Astrocyte of the spinal cord (primary cell): ENCODE data around the gene ERC1.

ENCODE experiments used
- DNase-seq: peaks from one replicate; pipeline ENCODE4 v3.0.0; 2011; ENCODE audit warnings: low read depth, low spot score
- H3K4me3 ChIP-seq: 2 replicates; pipeline ENCODE4 v1.5.1; 2011; ENCODE audit warnings: low read depth, mild to moderate bottlenecking, low read length, moderate library complexity
- in situ Hi-C: cut with HindIII; loops from 2 replicates; pipeline ENCODE4 v1.10.0; 2017; ENCODE audit warnings: low sequenced_read_pairs
- TF ChIP-seq, protein P1 (sequence below): IDR thresholded peaks from 2 replicates; pipeline ENCODE4 v1.5.1; 2012; ENCODE audit warnings: low read depth, mild to moderate bottlenecking, low read length, inconsistent platforms

The ERC1 gene

GRCh38 chr12:1343422-1343821, 352.4 kb downstream of the ERC1 start:
- no peak overlapping the region for H3K4me3 ChIP-seq
- TF ChIP-seq, protein P1, sequence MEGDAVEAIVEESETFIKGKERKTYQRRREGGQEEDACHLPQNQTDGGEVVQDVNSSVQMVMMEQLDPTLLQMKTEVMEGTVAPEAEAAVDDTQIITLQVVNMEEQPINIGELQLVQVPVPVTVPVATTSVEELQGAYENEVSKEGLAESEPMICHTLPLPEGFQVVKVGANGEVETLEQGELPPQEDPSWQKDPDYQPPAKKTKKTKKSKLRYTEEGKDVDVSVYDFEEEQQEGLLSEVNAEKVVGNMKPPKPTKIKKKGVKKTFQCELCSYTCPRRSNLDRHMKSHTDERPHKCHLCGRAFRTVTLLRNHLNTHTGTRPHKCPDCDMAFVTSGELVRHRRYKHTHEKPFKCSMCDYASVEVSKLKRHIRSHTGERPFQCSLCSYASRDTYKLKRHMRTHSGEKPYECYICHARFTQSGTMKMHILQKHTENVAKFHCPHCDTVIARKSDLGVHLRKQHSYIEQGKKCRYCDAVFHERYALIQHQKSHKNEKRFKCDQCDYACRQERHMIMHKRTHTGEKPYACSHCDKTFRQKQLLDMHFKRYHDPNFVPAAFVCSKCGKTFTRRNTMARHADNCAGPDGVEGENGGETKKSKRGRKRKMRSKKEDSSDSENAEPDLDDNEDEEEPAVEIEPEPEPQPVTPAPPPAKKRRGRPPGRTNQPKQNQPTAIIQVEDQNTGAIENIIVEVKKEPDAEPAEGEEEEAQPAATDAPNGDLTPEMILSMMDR, result no peak
- DNase-seq, result no peak
- in situ Hi-C loops, result no loop called here

DNA sequence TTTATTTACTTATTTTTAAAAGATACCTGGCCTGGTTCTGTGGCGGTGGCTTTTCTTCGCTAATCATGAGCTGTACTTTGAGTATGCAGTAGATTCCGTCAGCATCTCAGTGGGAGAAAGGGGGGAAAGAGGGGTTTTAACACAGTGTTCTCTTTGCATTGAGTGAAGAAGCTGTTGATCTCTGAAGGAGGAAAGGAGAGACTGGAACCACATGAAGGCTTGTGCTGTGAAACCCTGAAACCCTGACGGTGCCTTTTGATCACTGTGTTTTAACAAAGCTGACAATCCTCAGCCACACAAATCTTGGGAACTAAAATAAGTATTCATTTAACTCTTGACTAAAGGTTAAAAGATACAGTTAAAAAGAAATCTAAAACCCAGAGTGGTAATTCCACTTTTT, 353.2 kb downstream of the ERC1 start:
- in situ Hi-C loops, result no loop called here
- TF ChIP-seq, protein P1, result no peak
- H3K4me3 ChIP-seq, result no peak overlapping the region
- DNase-seq, result no peak

DNA sequence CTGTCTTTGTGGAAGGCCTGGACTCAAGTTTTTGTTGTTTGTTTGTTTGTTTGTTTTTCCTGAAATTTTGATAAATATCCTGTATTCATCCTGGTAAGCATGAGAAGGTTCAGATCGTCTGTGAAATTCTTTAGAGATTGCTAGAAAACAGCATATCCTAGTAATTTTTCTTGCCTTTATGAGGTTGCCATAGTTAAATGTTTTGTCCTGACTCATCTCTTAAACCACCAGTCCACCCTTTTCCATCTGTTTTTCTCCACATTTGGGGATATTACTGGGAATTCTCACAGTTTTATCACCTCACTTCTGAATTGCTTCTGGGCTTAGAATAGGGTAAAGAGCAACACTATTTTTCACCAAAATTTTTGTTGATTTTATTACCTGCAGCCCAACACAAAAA, 355.1 kb downstream of the ERC1 start:
- in situ Hi-C loops, result no loop called here
- H3K4me3 ChIP-seq, result no peak overlapping the region
- peak; percentile 46 for DNase-seq
- TF ChIP-seq, protein P1, result no peak

DNA sequence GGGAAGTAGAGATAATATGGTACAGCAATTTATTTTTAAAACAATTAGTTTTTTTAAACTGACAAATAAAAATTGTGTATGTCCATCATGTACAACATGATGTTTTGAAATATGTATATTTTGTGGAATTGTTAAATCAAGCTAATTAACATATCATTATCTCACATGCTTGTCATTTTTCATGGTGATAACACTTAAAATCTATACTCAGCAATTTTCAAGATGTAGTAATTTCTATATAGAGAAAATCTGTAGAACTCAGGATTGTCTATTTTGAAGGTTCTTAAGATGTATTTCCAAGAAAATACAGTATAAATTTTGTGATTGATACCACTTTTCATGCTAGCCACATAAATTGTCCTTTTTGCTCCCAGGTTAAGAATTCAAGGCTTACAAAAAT, 356.3 kb downstream of the ERC1 start:
- TF ChIP-seq, protein P1, result no peak

DNA sequence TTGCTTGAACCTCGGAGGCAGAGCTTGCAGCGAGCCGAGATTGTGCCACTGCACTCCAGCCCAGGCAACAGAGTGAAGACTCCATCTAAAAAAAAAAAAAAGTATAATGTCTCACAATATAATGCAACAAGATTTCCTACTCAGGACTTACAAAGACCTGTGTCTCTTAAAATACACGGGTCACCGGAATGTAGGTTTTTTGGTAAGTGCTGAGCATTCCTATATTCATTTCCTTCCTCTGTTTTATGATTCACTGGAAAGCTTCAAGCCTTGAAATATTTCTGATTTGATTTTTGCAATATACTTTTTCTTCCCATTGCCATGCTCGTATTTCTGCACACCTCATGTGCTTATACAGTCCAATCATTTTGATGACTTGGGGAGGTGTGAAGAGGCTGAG, 357.6 kb downstream of the ERC1 start:
- in situ Hi-C loops, result no loop called here
- TF ChIP-seq, protein P1, result no peak
- no peak for DNase-seq
- H3K4me3 ChIP-seq, result no peak overlapping the region

More for the DNA sequence above, 356.3 kb downstream of the ERC1 start:
- in situ Hi-C loops, result no loop called here
- H3K4me3 ChIP-seq, result no peak overlapping the region
- no peak for DNase-seq

- TF ChIP-seq, protein P1, result no peak
- in situ Hi-C loops, result no loop called here
- peak; percentile 87 for DNase-seq
- no peak overlapping the region for H3K4me3 ChIP-seq
Measured at GRCh38 chr12:1350055-1350933, 359.3 kb downstream of the ERC1 start.
